Urinary bladder (tissue), 4 donors: ENCODE data around the gene PTH1R. TPM values are rescaled to one million over a fixed set of nuclear protein-coding genes. Genes with fewer than 3 reads are reported as not detected.
A peak's percentile ranks its signal among the peaks of the same experiment; 100 is the strongest.

Experiments
- DNase-seq: peaks from one replicate; pipeline ENCODE4 v3.0.0-alpha.2; 2015; ENCODE audit errors: extremely low spot score
- H3K27ac ChIP-seq: one replicate; pipeline ENCODE4 v1.5.1; 2013; ENCODE audit warnings: low read depth, mild to moderate bottlenecking, moderate library complexity
- H3K36me3 ChIP-seq: one replicate; pipeline ENCODE4 v1.6.1; 2013; ENCODE audit warnings: mild to moderate bottlenecking, moderate library complexity; ENCODE audit not compliant: insufficient read depth
- H3K4me1 ChIP-seq: one replicate; pipeline ENCODE4 v1.6.1; 2013; ENCODE audit warnings: mild to moderate bottlenecking, moderate library complexity; ENCODE audit not compliant: insufficient read depth
- H3K4me3 ChIP-seq: one replicate; pipeline ENCODE4 v1.5.1; 2013; ENCODE audit warnings: low read depth, low read length
- WGBS: extraction: QIAGEN DNeasy Blood & Tissue Kit; methylation state at CpG from one replicate; pipeline ENCODE4 v1.1.7; 2013; 5-methylcytosine and 5-hydroxymethylcytosine counted together
- polyA plus RNA-seq: library from polyadenylated mRNA; stranded (reverse); fragments of 200-250 nt; gene quantifications from one replicate; pipeline ENCODE4 v1.2.3, GENCODE V29; 2013
- total RNA-seq: library from RNA; depleted of rRNA; stranded (reverse); fragments of >200 nt; gene quantifications from one replicate; pipeline ENCODE4 v1.2.3, GENCODE V29; 2014
- donor health status: healthy with polysubstance abuse.
- donor health status: healthy.

Gene PTH1R
- total RNA-seq (11.5 TPM), polyA plus RNA-seq (26.4 TPM)

DNA sequence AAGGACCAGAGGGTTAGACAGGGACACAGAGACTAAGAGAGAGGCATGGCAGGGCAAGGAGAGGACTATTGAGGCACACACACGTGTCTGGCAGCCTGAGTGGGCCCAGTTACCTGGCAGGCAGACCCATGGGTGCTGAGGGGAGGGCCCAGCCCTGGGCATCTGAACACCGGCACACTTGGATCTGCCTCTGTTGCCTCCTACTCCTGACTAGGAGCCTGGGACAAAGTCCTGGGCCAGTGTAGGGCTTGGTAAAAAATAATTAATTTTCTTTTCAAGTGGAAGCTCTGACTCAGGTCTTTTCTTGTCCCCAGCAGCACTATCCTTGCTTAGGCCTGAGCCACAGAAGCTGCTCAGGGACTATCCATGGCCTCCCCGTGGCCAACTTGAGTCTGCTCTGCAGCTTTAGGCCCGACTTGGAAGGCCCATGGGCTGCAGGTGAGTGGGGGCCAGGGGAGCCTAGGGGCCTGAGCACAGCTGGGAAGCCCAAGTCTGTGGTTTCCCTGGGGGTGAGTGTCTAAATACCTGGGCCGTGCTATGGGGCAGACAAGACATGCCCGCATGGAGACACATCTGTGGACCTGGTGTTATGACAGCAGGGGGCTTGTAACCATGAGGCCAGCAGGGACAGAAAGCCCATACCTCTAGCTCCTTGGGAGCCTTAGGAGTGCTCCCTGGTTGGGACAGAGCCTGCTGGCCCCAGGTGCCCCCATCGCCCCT, at the start of gene PTH1R:
PTH1R (plus strand) TSS at position 316 of the 720 bp plus-strand sequence. CDS start 5,839 bp downstream, outside the sequence.
- Histone ChIP-seq H3K4me3 (no peak within 1 kb of the TSS), H3K36me3 (no peaks in the 10 kb centered on the region), H3K4me1 (no peaks in the 10 kb centered on the region), H3K27ac (no peak within 1 kb of the TSS)
- 89% methylated on average over 7 of the region's 7 CpGs for WGBS
- no peak for DNase-seq

DNA sequence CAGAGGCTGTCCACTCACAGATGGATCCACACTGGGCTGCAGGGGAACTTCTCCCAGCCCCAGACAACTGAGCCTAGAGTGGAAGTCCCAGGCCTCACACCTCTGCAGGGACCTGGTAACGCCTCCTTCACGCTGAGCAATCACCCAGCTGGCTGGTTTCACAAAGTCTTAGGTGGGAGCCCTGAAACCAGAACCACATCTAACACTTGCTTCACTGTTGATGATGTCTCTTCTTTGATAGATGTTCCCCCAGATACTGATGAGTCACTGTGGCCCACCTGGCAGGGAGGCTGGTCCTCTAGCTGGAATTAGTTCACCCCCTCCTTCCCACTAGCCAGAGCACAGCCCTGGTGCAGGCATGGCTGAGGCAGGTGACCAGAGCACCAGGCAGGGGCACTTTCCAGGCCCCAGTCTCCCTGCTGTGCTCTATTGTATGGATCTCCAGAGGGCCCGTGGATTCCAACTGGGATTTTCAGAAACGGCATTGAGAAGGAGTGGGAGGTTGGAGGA, 47.8 kb upstream of the PTH1R start:
- 79% methylated on average over 4 of the region's 4 CpGs for WGBS
- Histone ChIP-seq H3K36me3 (no peaks in the 10 kb centered on the region), H3K27ac (no peak overlapping the region), H3K4me1 (no peaks in the 10 kb centered on the region), H3K4me3 (no peak overlapping the region)
- no peak for DNase-seq

DNA sequence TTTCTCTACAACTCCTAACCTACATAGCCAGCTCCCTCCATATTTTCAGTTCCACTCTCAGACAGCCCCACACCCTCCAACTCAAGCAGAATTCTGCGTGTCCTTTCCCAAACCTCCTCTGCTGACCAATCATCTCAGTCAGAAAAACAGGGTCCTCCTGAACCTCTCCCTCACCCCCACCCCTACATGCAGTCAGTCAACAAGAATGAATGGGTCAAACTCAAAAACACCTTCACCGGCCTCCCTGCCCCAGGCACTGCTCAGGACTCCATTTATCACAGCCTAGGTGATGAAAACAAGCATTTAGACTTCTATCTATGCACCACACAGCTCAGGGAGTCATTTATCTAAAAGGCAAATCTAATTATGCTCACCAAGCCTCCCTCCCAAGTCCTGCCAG, 46.7 kb upstream of the PTH1R start:
- no peaks in the 10 kb centered on the region for H3K36me3 ChIP-seq
- no peak overlapping the region for H3K27ac ChIP-seq
- DNase-seq, result no peak
- H3K4me3 ChIP-seq, result no peak overlapping the region
- no peaks in the 10 kb centered on the region for H3K4me1 ChIP-seq
- 91% methylated on average over 2 of the region's 2 CpGs for WGBS

DNA sequence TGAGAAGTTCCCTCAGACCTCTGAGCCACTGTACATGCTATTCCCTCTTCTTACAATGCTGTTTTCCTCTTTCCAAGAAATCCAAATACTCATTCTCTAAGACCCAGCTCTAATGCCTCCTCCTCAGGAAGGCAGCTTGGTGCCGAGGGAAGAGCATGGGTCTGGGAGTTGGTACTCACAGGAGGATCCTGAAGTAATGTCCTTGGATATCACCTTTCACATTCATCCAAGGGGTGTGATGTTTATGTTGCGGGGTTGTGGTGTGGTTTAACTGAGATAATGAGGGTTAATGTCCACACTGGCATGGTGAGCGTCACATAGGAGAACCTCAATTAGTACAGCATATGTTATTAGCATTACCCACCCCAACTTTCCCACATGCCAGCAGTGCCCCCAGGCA, 46.2 kb upstream of the PTH1R start:
- WGBS, result 88% methylated on average over 3 of the region's 3 CpGs
- H3K36me3 ChIP-seq, result no peaks in the 10 kb centered on the region
- H3K4me3 ChIP-seq, result no peak overlapping the region
- DNase-seq, result no peak
- H3K27ac ChIP-seq, result no peak overlapping the region
- no peaks in the 10 kb centered on the region for H3K4me1 ChIP-seq

- H3K27ac ChIP-seq, result no peak overlapping the region
- no peaks in the 10 kb centered on the region for H3K4me1 ChIP-seq
- no peak for DNase-seq
- 32% methylated on average over 1 of the region's 1 CpG for WGBS
- no peaks in the 10 kb centered on the region for H3K36me3 ChIP-seq
- H3K4me3 ChIP-seq, result no peak overlapping the region
Measured at GRCh38 chr3:46831841-46832240, 45.7 kb upstream of the PTH1R start.

DNA sequence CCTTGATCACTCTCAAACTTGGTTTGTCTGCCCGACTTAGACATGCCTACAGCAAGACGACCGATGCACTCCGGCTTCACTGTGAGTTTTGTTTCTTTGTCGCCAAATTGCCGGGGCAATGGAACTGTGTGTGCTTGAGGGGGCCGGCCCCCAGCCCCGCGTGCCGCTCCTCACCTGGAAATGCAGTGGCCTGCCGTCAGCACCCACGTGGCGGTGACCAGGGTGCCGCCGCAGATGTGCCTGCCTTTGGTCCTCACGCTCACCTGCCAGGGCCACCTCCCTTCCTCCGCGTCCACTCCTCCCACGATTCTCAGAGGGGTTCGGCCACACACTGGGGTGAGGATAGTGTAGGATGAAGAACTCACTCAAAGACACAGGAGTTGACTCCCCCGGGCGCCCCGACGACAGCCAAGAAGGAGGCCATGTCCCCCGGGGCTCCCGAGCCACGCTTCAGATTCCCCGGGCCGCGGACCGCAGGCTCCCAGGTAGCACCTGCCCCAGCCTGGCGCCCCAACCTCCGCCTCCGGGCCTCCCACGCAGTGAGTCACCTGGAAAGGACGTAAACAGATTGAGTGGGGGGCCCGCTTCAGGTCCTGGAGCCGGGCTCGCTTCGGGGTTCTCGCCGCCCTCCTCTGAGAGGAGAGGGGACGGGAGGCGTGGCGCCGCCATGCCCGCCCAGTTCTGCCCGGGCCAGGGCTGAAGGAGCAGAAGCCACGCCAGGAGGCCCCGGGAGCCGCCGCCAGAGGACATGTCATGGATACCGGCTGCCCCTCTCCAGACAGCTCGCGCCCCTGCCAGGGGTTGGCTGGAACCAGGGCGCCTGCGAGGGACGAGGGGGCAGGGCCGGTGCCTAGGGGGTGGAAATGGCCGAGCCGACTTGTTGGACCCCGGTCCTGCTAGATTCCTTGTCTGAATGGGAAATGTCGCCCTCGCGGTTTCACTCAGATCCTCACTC, 43.9 kb upstream of the PTH1R start:
- H3K36me3 ChIP-seq, result no peaks in the 10 kb centered on the region
- H3K4me1 ChIP-seq, result no peaks in the 10 kb centered on the region
- H3K4me3 ChIP-seq, result no peak overlapping the region
- no peak overlapping the region for H3K27ac ChIP-seq
- DNase-seq, result no peak
- 96% methylated on average over 65 of the region's 65 CpGs for WGBS

- no peaks in the 10 kb centered on the region for H3K4me1 ChIP-seq
- no peak overlapping the region for H3K27ac ChIP-seq
- WGBS, result 88% methylated on average over 12 of the region's 12 CpGs
- no peaks in the 10 kb centered on the region for H3K36me3 ChIP-seq
- DNase-seq, result no peak
- no peak overlapping the region for H3K4me3 ChIP-seq
Measured at GRCh38 chr3:46835054-46835453, 42.5 kb upstream of the PTH1R start.

DNA sequence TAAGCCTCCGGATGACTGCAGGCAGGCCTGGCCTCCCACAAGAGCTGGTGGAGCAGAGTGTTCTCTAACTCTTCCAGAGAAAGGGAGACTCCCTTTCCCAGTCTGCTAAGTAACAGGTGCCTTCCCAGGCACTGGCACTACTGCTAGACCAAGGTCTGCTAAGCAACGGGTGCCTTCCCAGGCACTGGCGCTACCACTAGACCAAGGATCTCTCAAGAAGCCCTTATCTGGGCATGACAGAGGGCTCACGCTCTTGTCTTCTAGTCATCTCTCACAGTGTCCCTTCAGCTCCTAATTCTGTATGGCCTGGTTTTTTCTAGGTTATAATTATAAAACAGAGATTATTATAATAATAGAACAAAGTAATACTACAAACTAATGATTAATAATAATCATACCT, 42.0 kb upstream of the PTH1R start:
- Histone ChIP-seq H3K36me3 (no peaks in the 10 kb centered on the region), H3K4me1 (no peaks in the 10 kb centered on the region), H3K27ac (no peak overlapping the region), H3K4me3 (no peak overlapping the region)
- no peak for DNase-seq
- 95% methylated on average over 4 of the region's 4 CpGs for WGBS

GRCh38 chr3:46838301-46838700, 39.2 kb upstream of the PTH1R start:
- Histone ChIP-seq H3K4me3 (no peak overlapping the region), H3K27ac (no peak overlapping the region), H3K36me3 (no peaks in the 10 kb centered on the region), H3K4me1 (no peaks in the 10 kb centered on the region)
- DNase-seq, result no peak
- WGBS, result 44% methylated on average over 2 of the region's 2 CpGs

- Histone ChIP-seq H3K4me3 (no peak overlapping the region), H3K36me3 (no peaks in the 10 kb centered on the region), H3K27ac (no peak overlapping the region), H3K4me1 (no peaks in the 10 kb centered on the region)
- no peak for DNase-seq
- WGBS, result 95% methylated on average over 1 of the region's 1 CpG
Measured at GRCh38 chr3:46840491-46840890, 37.0 kb upstream of the PTH1R start.

GRCh38 chr3:46843508-46843907, 34.0 kb upstream of the PTH1R start:
- Histone ChIP-seq H3K4me1 (no peaks in the 10 kb centered on the region), H3K36me3 (no peaks in the 10 kb centered on the region), H3K27ac (no peak overlapping the region), H3K4me3 (no peak overlapping the region)
- over 99% methylated on average over 3 of the region's 3 CpGs for WGBS
- no peak for DNase-seq

GRCh38 chr3:46844397-46844796, 33.1 kb upstream of the PTH1R start:
- H3K36me3 ChIP-seq, result no peaks in the 10 kb centered on the region
- H3K4me3 ChIP-seq, result no peak overlapping the region
- DNase-seq, result no peak
- no peaks in the 10 kb centered on the region for H3K4me1 ChIP-seq
- WGBS, result 72% methylated on average over 3 of the region's 3 CpGs
- H3K27ac ChIP-seq, result no peak overlapping the region

DNA sequence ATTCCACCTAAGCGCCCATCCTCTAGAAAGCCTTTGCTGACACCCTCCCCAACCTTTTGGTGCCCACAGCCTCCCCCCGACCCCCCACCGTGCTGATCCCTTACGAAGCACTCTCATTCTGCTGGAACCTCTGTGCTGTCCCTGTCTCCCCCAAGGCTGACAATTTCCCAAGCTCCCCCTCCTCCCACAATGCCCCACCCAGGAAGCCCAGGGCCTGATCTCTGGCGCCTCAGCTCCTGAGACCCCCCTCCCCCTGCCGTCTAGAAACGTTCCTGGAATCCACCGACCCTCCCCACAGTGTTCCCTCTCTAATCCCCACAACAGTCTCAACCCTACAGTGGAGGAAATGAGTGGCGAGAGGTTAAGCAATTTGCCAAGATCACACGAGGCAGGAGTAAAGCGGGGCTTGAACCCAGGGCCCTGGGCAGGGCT, 32.6 kb upstream of the PTH1R start:
- no peak overlapping the region for H3K4me3 ChIP-seq
- H3K27ac ChIP-seq, result no peak overlapping the region
- H3K4me1 ChIP-seq, result no peaks in the 10 kb centered on the region
- no peaks in the 10 kb centered on the region for H3K36me3 ChIP-seq
- no peak for DNase-seq
- 22% methylated on average over 11 of the region's 11 CpGs for WGBS

DNA sequence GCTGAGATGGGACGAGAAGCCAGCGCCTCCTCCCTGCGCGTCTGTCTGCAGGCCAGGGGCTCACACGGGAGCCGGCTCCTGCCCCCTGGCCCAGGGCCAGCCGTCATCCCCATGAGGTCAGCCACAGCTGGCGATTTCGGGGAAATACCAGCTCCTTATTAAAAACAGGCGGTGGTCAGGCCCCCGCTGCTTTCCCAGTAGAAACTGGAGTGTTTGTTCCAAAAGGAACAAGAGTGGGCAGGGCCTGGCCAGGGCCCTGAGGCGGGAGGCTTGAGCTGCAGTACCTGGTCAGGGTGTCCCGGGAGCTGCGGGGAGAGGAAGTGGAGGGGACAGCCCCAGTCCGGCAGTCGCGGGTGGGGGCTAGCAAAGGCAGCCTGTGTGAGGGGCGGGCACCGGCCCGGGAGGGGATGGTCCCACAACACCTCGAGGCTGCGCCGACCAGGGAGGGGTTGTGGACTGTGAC, 32.1 kb upstream of the PTH1R start:
- peak; percentile 25 for DNase-seq
- Histone ChIP-seq H3K4me3 (peak overlapping the region; percentile 48), H3K27ac (peak overlapping the region; percentile 65), H3K4me1 (no peaks in the 10 kb centered on the region), H3K36me3 (no peaks in the 10 kb centered on the region)
- 2% methylated on average over 23 of the region's 23 CpGs for WGBS
